Fibroblast of skin of back (primary cell): Measurements from ENCODE around the gene DNAH17.
A peak's percentile ranks its signal among the peaks of the same experiment; 100 is the strongest.
"Not testable (repeated sequence)": the region's sequence is repeated elsewhere in the genome, so short reads cannot be mapped to it uniquely, and the experiment has no call there.

ENCODE experiments used
- DNase-seq: peaks from one replicate; pipeline ENCODE4 v3.0.0-alpha.2; 2013

The DNAH17 gene

GRCh38 chr17:78475211-78475610 is 102.0 kb downstream of the DNAH17 start:
- no peak for DNase-seq

GRCh38 chr17:78474614-78475146 is 102.5 kb downstream of the DNAH17 start:
- no peak for DNase-seq

- DNase-seq: no peak
These were observed 103.1 kb downstream of the DNAH17 start for GRCh38 chr17:78473951-78474613.

GRCh38 chr17:78472035-78472905 is 104.9 kb downstream of the DNAH17 start:
- DNase-seq: no peak

- DNase-seq: no peak
These were observed 105.6 kb downstream of the DNAH17 start for GRCh38 chr17:78471635-78472034.

GRCh38 chr17:78469443-78469842 is 107.8 kb downstream of the DNAH17 start:
- no peak for DNase-seq

- no peak for DNase-seq
These were observed 108.8 kb downstream of the DNAH17 start for GRCh38 chr17:78468366-78468765.

GRCh38 chr17:78466786-78467715 is 110.1 kb downstream of the DNAH17 start:
- no peak for DNase-seq

GRCh38 chr17:78466109-78466785 is 110.9 kb downstream of the DNAH17 start:
- not testable (repeated sequence) for DNase-seq

GRCh38 chr17:78462148-78462547 is 115.0 kb downstream of the DNAH17 start:
- DNase-seq: no peak

GRCh38 chr17:78461799-78462053 is 115.5 kb downstream of the DNAH17 start:
- no peak for DNase-seq

GRCh38 chr17:78460951-78461798 is 116.0 kb downstream of the DNAH17 start:
- no peak for DNase-seq

GRCh38 chr17:78460176-78460675 is 117.0 kb downstream of the DNAH17 start:
- no peak for DNase-seq

- DNase-seq: no peak
These were observed 117.5 kb downstream of the DNAH17 start for GRCh38 chr17:78459696-78460095.

GRCh38 chr17:78458736-78459335 is 118.4 kb downstream of the DNAH17 start:
- no peak for DNase-seq

- DNase-seq: no peak
These were observed 119.1 kb downstream of the DNAH17 start for GRCh38 chr17:78458091-78458490.

- no peak for DNase-seq
These were observed 122.8 kb downstream of the DNAH17 start for GRCh38 chr17:78454346-78454745.

GRCh38 chr17:78451753-78452152 is 125.4 kb downstream of the DNAH17 start:
- no peak for DNase-seq

- peak; percentile 19 for DNase-seq
These were observed 126.4 kb downstream of the DNAH17 start for GRCh38 chr17:78450696-78451345.

- DNase-seq: no peak
These were observed 127.1 kb downstream of the DNAH17 start for GRCh38 chr17:78449983-78450595.
